MM.1S (cell line): ENCODE results near the gene OR52B6.

Experiments used
- EZH2 ChIP-seq: fragments of 300-600 bp; sonication (generic); optimal IDR thresholded peaks from 2 replicates; pipeline ENCODE3; 2017; ENCODE audit warnings: low read depth, mild to moderate bottlenecking, antibody characterized with exemption, low read length, mixed read lengths
- EZH2phosphoT487 ChIP-seq: fragments of 300-600 bp; sonication (generic); IDR thresholded peaks from 2 replicates; pipeline ENCODE4 v1.6.1; 2018; ENCODE audit warnings: antibody characterized with exemption, low read length
- TF ChIP-seq, protein P1 (sequence below): fragments of 300-600 bp; sonication (generic); IDR thresholded peaks from 2 replicates; pipeline ENCODE4 v1.5.1; 2016; ENCODE audit warnings: antibody characterized with exemption, low read length, mixed read lengths

- TF ChIP-seq, protein P1, sequence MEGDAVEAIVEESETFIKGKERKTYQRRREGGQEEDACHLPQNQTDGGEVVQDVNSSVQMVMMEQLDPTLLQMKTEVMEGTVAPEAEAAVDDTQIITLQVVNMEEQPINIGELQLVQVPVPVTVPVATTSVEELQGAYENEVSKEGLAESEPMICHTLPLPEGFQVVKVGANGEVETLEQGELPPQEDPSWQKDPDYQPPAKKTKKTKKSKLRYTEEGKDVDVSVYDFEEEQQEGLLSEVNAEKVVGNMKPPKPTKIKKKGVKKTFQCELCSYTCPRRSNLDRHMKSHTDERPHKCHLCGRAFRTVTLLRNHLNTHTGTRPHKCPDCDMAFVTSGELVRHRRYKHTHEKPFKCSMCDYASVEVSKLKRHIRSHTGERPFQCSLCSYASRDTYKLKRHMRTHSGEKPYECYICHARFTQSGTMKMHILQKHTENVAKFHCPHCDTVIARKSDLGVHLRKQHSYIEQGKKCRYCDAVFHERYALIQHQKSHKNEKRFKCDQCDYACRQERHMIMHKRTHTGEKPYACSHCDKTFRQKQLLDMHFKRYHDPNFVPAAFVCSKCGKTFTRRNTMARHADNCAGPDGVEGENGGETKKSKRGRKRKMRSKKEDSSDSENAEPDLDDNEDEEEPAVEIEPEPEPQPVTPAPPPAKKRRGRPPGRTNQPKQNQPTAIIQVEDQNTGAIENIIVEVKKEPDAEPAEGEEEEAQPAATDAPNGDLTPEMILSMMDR: no peak
- no peak for TF ChIP-seq EZH2
- TF ChIP-seq EZH2phosphoT487: no peak
Measured at GRCh38 chr11:5534046-5534445, 46.6 kb upstream of the OR52B6 start.
